Neural progenitor cell (in vitro differentiated cells): ENCODE measurements around the gene NR3C2. TPM values are rescaled to one million over a fixed set of nuclear protein-coding genes. Genes with fewer than 3 reads are reported as not detected.

Source experiments
- DNase-seq: peaks from one replicate; pipeline ENCODE4 v3.0.0-alpha.2; 2016; ENCODE audit warnings: low spot score
- H2AFZ ChIP-seq: fragments of 200-600 bp; sonication (generic); replicated peaks from 2 replicates; pipeline ENCODE4 v1.6.1; 2016; ENCODE audit warnings: antibody characterized with exemption
- H3F3A ChIP-seq: fragments of 200-600 bp; sonication (generic); 2 replicates; pipeline ENCODE4 v1.6.1; 2016; ENCODE audit warnings: antibody characterized with exemption, low read depth
- H3K27ac ChIP-seq: fragments of 200-600 bp; sonication (generic); 2 replicates; pipeline ENCODE4 v1.5.1; 2016; ENCODE audit warnings: mild to moderate bottlenecking
- H3K27me3 ChIP-seq: fragments of 200-600 bp; sonication (generic); 2 replicates; pipeline ENCODE4 v1.6.1; 2016; ENCODE audit warnings: mild to moderate bottlenecking, moderate library complexity
- H3K36me3 ChIP-seq: fragments of 200-600 bp; sonication (generic); 2 replicates; pipeline ENCODE4 v1.5.1; 2016
- H3K4me1 ChIP-seq: fragments of 200-600 bp; sonication (generic); 2 replicates; pipeline ENCODE4 v1.6.1; 2016; ENCODE audit warnings: mixed run types
- H3K4me2 ChIP-seq: fragments of 200-600 bp; sonication (generic); 2 replicates; pipeline ENCODE4 v1.6.1; 2016
- H3K4me3 ChIP-seq: fragments of 200-600 bp; sonication (generic); 2 replicates; pipeline ENCODE4 v1.5.1; 2016
- H3K79me2 ChIP-seq: fragments of 200-600 bp; sonication (generic); 2 replicates; pipeline ENCODE4 v1.6.1; 2016; ENCODE audit warnings: low read depth
- H3K9ac ChIP-seq: fragments of 200-600 bp; sonication (generic); 2 replicates; pipeline ENCODE4 v1.6.1; 2016
- H3K9me3 ChIP-seq: fragments of 200-600 bp; sonication (generic); 2 replicates; pipeline ENCODE4 v1.5.1; 2016; ENCODE audit warnings: low read depth
- H4K20me1 ChIP-seq: fragments of 200-600 bp; sonication (generic); 2 replicates; pipeline ENCODE4 v1.6.1; 2016; ENCODE audit warnings: low read depth
- H3K27ac Mint-ChIP-seq: 3 replicates; pipeline ENCODE4 v1.8.0; 2021; ENCODE audit warnings: mixed read lengths
- H3K27me3 Mint-ChIP-seq: 2 replicates; pipeline ENCODE4 v1.8.0; 2022; ENCODE audit warnings: low read depth, mild to moderate bottlenecking, inconsistent platforms, moderate library complexity, mixed read lengths; ENCODE audit not compliant: insufficient read depth
- H3K36me3 Mint-ChIP-seq: 3 replicates; pipeline ENCODE4 v1.8.0; 2021; ENCODE audit warnings: mixed read lengths
- H3K4me1 Mint-ChIP-seq: 3 replicates; pipeline ENCODE4 v1.8.0; 2021; ENCODE audit warnings: mixed read lengths
- H3K4me3 Mint-ChIP-seq: 3 replicates; pipeline ENCODE4 v1.8.0; 2021; ENCODE audit warnings: mild to moderate bottlenecking, moderate library complexity, mixed read lengths
- H3K9me3 Mint-ChIP-seq: 3 replicates; pipeline ENCODE4 v1.8.0; 2020; ENCODE audit warnings: mixed read lengths
- CTCF ChIP-seq: fragments of 200-600 bp; sonication (generic); IDR thresholded peaks from 2 replicates; pipeline ENCODE4 v1.5.1; 2017; ENCODE audit warnings: antibody characterized with exemption, mild to moderate bottlenecking
- EZH2 ChIP-seq: fragments of 200-600 bp; sonication (generic); IDR thresholded peaks from 2 replicates; pipeline ENCODE4 v1.6.1; 2017; ENCODE audit warnings: antibody characterized with exemption, mild to moderate bottlenecking, moderate library complexity
- EZH2phosphoT487 ChIP-seq: fragments of 200-600 bp; sonication (generic); IDR thresholded peaks from 2 replicates; pipeline ENCODE4 v1.6.1; 2017; ENCODE audit warnings: antibody characterized with exemption
- total RNA-seq: library from RNA; depleted of rRNA; stranded (reverse); fragments of >200 nt; gene quantifications from 2 replicates; pipeline ENCODE4 v1.2.3, GENCODE V29; 2015; ENCODE audit warnings: low replicate concordance

The NR3C2 gene
- total RNA-seq, 1 donor from 2014 or later: 0.73 TPM

- DNase-seq: no peak
- TF ChIP-seq CTCF (no peak), EZH2phosphoT487 (no peak), EZH2 (no peak)
- H3K4me1 Mint-ChIP-seq: no peaks in the 10 kb centered on the region
- Histone ChIP-seq H4K20me1 (no peaks in the 10 kb centered on the region), H3K9me3 (peaks cover 4% of the 10 kb centered on the region), H3K27me3 (no peaks in the 10 kb centered on the region), H3K27ac (no peak overlapping the region), H2AFZ (no peak overlapping the region), H3K9ac (no peak overlapping the region), H3K4me3 (no peak overlapping the region), H3K36me3 (no peaks in the 10 kb centered on the region), H3F3A (no peaks in the 10 kb centered on the region), H3K4me2 (no peak overlapping the region), H3K4me1 (no peaks in the 10 kb centered on the region), H3K79me2 (no peaks in the 10 kb centered on the region)
- H3K9me3 Mint-ChIP-seq: peaks cover 13% of the 10 kb centered on the region
- H3K36me3 Mint-ChIP-seq: peaks cover 33% of the 10 kb centered on the region
- H3K4me3 Mint-ChIP-seq: no peak overlapping the region
- no peaks in the 10 kb centered on the region for H3K27me3 Mint-ChIP-seq
- H3K27ac Mint-ChIP-seq: no peak overlapping the region
Observed at GRCh38 chr4:148077581-148077980, 364.6 kb downstream of the NR3C2 start.

GRCh38 chr4:148076964-148077363 lies 365.2 kb downstream of the NR3C2 start:
- H3K9me3 ChIP-seq: peaks cover 4% of the 10 kb centered on the region
- Mint-ChIP-seq H3K9me3 (peaks cover 13% of the 10 kb centered on the region), H3K4me1 (no peaks in the 10 kb centered on the region), H3K36me3 (peaks cover 33% of the 10 kb centered on the region), H3K27ac (no peak overlapping the region), H3K27me3 (no peaks in the 10 kb centered on the region), H3K4me3 (no peak overlapping the region)
- no peaks in the 10 kb centered on the region for H3K27me3 ChIP-seq
- no peak for DNase-seq
- no peak overlapping the region for H2AFZ ChIP-seq
- H3K4me3 ChIP-seq: no peak overlapping the region
- H4K20me1 ChIP-seq: no peaks in the 10 kb centered on the region
- no peaks in the 10 kb centered on the region for H3K79me2 ChIP-seq
- no peak overlapping the region for H3K9ac ChIP-seq
- H3F3A ChIP-seq: no peaks in the 10 kb centered on the region
- H3K4me2 ChIP-seq: no peak overlapping the region
- H3K4me1 ChIP-seq: no peaks in the 10 kb centered on the region
- H3K27ac ChIP-seq: no peak overlapping the region
- TF ChIP-seq EZH2phosphoT487 (no peak), CTCF (no peak), EZH2 (no peak)
- no peaks in the 10 kb centered on the region for H3K36me3 ChIP-seq

- H3K4me3 Mint-ChIP-seq: no peak overlapping the region
- no peaks in the 10 kb centered on the region for H4K20me1 ChIP-seq
- H3K27ac ChIP-seq: no peak overlapping the region
- H3K36me3 ChIP-seq: no peaks in the 10 kb centered on the region
- H3K4me1 ChIP-seq: no peaks in the 10 kb centered on the region
- H3K27ac Mint-ChIP-seq: no peak overlapping the region
- no peak overlapping the region for H3K9ac ChIP-seq
- H3K27me3 Mint-ChIP-seq: no peaks in the 10 kb centered on the region
- no peak overlapping the region for H2AFZ ChIP-seq
- H3F3A ChIP-seq: no peaks in the 10 kb centered on the region
- H3K27me3 ChIP-seq: no peaks in the 10 kb centered on the region
- H3K9me3 ChIP-seq: peaks cover 4% of the 10 kb centered on the region
- TF ChIP-seq EZH2phosphoT487 (no peak), EZH2 (no peak), CTCF (no peak)
- peaks cover 24% of the 10 kb centered on the region for H3K36me3 Mint-ChIP-seq
- peaks cover 13% of the 10 kb centered on the region for H3K9me3 Mint-ChIP-seq
- DNase-seq: no peak
- peaks cover 6% of the 10 kb centered on the region for H3K4me1 Mint-ChIP-seq
- no peak overlapping the region for H3K4me3 ChIP-seq
- no peaks in the 10 kb centered on the region for H3K79me2 ChIP-seq
- H3K4me2 ChIP-seq: no peak overlapping the region
Observed at GRCh38 chr4:148075438-148075837, 366.8 kb downstream of the NR3C2 start.
